GM21360 (cell line): Measurements from ENCODE around the gene SERPINE2.
"Not testable (repeated sequence)": the region's sequence is repeated elsewhere in the genome, so short reads cannot be mapped to it uniquely, and the experiment has no call there.

Experiments
- ATAC-seq: cut with Tn5 transposase; IDR thresholded peaks from one replicate; pipeline ENCODE4 v1.9.1; 2021; ENCODE audit warnings: mild to moderate bottlenecking, moderate library complexity; ENCODE audit not compliant: unreplicated experiment

Gene SERPINE2

GRCh38 chr2:224016963-224017362 is 22.1 kb downstream of the SERPINE2 start:
- no peak for ATAC-seq

- no peak for ATAC-seq
Measured at GRCh38 chr2:224014336-224014735, 24.8 kb downstream of the SERPINE2 start.

DNA sequence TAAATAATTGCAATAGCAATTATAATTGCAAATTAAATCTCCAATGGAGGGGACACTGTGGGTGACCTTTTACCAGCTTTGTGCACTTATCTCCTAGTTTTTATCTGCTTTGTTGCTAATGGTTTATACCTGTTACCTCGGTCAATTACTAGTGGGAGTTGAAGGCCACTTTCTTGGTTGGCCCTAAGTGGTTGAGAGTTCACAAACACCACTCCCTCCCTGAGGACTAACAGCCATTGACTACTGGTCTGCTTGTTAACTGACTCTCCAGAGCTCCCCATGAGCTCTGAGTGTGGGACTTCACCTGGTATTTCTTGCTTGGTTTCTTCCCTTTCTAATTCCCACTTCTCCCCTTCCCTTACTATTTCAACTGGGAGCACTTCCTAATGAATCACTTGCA is 27.2 kb downstream of the SERPINE2 start:
- no peak for ATAC-seq

DNA sequence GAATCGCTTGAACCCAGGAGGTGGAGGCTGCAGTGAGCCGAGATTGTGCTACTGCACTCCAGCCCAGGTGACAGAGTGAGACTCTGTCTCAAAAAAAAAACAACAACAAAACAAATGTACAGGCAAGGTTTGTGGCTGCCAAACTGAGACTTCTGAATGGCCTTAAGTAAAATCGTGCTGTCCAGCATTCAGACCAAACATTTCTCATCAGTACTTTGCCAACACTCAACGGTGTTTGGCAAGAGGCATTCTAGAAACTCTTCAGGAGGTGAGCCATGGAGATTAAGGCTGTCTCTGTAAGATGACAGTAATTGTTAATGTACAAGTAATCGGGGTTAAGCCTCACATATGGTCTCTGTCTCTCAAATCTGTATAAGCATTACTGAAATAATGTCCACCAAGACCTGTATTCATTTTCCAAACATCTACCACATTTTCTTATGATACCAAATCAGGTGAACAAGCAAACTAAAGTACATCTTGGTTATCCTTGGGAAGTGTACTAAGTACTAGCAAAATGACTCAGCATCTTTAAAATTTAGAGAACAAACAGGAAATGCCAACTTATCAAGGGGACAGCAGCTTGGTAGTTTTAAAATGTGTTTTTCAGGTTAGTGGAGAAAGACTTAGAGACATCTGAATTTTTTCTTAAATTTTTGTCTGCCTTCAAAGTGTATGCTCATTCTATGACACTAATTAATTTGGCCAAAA is 29.3 kb downstream of the SERPINE2 start:
- no peak for ATAC-seq

DNA sequence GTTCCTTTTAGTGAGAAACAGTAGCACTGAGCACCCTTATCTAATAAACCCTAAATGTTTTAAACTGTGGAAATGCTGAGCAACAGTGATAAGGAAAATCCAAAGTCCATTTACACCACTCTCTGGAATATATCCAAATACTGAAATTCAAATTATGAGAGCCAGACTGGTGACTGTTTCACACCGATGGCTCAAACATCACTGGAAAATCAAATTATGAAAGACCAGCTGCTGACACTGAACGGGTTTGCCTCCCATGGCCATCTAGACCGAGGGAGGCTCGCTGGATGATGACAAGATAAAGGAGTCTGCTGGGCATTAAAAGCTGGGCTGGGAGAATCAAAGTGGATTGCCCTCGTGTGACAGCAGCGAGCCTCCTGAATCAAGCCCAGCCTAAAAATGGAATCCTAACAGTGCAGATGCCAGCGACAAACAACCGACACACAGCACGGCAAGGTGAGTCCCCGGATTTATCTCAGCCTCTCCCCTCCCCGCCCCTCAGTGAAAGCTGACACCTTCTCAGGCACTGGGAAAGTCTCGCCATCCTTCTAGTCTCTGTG is 30.3 kb downstream of the SERPINE2 start:
- no peak for ATAC-seq

DNA sequence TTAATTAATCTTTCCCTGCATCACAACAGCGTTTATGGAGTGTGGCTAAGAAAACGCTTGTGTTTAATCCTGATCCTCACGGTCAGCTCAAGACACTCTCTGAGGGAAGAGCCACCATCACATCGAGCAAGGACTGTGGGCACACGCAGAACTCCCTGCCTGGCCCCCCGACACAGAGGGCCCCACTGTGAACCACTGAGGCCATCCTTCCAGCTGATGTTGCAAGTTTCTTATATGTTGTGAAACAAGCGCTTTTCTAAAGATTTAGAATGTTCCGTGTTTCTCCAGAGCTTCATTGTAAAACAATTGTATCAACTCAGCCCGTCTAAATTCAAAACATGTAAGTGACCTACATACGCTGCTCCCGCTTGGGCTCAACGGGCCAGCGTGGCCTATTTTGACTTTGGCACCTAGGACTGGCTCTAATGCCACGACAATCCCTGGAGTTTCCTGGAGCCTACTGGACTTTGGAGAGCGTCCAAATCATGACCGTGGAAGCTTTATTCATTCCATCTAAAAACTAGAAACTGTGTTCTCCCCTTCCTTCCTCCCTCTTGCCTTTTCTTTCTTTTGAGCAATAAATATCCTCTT is 34.9 kb downstream of the SERPINE2 start:
- no peak for ATAC-seq

DNA sequence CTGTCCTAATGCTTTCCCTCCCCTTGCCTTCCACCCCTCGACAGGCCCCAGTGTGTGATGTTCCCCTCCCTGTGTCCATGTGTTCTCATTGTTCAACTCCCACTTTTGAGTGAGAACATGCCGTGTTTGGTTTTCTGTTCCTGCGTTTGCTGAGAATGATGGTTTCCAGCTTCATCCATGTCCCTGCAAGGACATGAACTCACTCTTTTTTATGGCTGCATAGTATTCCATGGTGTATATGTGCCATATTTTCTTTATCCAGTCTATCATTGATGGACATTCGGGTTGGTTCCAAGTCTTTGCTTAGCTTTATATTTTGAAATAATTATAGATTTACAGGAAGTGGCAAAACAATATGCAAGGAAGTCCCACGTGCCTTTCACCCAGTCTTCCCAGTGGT is 38.4 kb downstream of the SERPINE2 start:
- not testable (repeated sequence) for ATAC-seq

- ATAC-seq, result no peak
Measured at GRCh38 chr2:223999862-224000261, 39.2 kb downstream of the SERPINE2 start.

- ATAC-seq, result no peak
Measured at GRCh38 chr2:223998948-223999347, 40.1 kb downstream of the SERPINE2 start.

GRCh38 chr2:223997938-223998337 is 41.1 kb downstream of the SERPINE2 start:
- no peak for ATAC-seq

- ATAC-seq, result no peak
Measured at GRCh38 chr2:223996391-223996790, 42.7 kb downstream of the SERPINE2 start.

DNA sequence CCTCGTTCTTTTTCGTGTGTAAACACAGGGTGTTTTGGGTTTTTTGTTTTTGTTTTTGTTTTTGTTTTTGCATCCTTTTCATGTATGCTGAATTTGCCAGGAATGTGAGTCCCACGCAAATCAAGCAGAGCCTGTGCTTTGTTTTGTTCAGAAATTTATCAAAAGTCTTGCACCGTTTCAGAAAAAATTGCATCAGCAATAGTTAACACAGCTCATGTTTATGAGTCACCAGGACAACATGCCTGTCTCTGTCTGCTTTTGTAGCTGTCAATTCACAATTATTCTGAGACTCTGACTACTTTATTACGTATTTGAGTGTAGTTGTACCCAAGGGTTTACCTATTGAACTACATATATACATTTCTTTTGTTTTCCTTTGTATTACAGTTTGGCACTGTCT is 43.5 kb downstream of the SERPINE2 start:
- no peak for ATAC-seq

DNA sequence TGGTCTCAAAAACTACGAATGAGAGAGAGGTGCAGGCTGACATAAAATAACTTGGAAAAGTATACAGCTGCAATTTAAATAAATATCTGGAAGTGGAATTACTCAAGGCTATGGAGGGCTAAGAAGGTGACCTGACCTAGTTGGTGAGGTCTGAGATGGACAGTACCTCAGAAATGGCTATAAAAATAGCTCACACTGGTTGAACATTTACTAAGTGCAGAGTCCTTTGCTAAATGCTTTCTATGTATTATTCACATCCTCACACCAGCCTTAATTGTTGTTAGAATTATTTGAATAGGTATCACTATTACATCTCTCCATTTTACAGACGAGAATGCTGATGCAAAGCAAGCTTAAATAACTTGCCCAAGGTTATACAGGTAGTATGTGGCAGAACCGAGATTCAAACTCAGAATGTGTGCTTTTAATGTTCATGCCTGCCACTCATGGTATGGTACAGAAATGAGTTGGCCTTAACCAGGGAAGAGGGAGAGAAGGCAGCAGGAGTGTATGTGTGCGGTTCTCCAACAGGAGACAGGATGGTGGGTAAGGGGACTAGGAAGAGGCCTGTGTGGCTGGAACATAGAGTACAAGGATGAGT is 44.4 kb downstream of the SERPINE2 start:
- ATAC-seq, result no peak

GRCh38 chr2:223993634-223994232 is 45.4 kb downstream of the SERPINE2 start:
- ATAC-seq, result peak; percentile 84

DNA sequence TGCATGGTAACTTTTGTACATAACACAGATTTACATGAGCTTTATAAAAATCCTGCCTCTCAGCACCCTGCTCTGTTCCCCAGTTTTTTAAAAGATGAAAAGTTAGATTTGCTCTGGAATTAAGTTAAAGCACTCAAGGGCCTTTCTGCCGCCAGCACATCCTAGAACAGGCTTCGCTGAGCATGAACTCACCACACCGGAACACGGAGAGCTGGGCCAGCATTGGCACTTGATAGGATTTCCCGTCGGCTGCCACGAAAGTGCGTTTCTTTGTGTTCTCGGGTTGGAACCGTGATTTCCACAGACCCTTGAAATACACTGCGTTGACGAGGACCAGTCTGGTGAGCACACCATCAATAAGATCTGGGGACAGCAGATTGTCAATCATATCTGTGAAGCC is 47.5 kb downstream of the SERPINE2 start:
- ATAC-seq, result no peak

DNA sequence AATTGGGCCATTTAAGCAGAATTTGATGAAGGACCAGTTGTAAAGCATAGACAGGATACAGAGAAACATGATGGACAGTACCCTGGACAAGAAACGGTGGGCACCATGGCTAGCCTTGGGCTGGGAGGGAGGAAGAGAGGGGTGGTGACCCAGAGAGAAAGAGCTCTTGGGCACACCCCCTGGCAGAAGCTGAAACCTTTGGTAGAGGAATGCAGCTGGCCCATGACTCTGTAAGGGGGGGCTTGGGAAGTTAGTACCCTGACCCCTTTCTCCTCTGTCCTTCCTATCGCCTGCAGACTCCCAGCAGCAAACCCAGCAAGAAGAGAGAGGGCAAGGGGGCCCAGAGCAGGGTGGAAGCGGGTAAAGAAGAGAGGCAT is 49.2 kb downstream of the SERPINE2 start:
- ATAC-seq, result no peak

DNA sequence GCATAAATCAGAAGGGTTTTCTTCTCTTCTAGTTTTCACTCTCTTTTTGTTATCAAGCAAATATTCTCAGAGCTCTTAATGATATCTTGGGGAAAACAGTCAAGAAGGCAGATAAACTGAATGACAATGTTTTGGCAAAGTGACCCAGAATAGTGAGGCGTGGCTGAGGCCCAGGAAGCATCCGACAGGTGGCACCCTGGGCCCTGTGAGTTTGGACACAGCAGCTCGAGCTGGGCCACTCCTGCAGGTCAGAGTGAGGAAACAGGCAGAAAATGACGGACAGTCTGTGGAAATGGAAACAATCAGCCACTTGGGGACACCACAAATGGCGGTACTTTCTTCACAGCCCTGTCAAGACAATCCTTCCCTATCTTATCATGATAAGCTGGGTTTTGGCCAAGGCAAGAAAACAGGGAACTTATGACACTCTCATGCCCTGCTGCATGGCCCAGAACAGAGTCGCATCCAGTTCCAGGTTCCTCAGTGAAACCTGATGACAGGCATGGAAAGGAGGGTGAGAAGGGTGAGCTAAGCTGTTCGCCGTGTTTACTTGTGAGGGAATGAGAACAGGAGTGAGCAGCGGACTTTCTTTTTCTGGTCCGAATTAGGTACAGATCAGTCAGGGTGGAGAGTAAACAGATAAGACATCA is 49.8 kb downstream of the SERPINE2 start:
- ATAC-seq, result no peak

- no peak for ATAC-seq
Measured at GRCh38 chr2:223981241-223981640, 57.8 kb downstream of the SERPINE2 start.

DNA sequence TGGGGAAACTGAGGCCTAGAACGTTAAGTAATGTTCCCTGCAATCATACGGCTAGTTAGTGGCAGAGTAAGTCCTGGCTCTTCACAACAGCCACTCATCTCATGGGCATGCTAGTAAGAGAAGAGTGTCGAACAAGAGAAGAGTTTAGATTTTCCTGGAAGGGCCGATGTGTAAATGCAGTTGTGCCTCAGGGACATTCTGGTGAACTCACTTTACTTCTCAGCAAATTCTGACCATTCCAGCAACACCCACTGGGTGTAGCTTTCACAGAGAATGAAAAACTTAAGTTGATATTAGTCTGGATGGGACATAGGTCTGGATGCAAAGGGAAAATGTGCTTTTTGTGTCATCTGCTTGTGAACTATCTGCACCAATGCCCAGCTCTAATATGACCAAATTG is 58.3 kb downstream of the SERPINE2 start:
- ATAC-seq, result no peak

DNA sequence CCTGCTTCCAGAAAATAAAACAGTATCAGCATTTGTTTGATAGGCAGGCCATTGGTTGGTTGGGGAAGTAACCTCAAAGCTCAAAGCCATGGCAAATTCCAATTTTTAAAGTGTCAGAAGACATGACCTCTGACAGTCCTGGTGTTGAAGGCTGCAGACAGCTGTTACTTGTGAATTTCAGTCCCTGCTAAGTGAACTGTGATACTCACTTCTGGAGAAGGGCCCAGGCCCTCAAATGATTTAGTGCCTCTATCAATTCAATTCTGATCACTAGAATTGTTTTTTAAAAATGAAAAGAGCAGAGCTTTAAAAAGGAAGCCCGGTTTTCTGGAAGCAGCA is 58.7 kb downstream of the SERPINE2 start:
- ATAC-seq, result no peak

DNA sequence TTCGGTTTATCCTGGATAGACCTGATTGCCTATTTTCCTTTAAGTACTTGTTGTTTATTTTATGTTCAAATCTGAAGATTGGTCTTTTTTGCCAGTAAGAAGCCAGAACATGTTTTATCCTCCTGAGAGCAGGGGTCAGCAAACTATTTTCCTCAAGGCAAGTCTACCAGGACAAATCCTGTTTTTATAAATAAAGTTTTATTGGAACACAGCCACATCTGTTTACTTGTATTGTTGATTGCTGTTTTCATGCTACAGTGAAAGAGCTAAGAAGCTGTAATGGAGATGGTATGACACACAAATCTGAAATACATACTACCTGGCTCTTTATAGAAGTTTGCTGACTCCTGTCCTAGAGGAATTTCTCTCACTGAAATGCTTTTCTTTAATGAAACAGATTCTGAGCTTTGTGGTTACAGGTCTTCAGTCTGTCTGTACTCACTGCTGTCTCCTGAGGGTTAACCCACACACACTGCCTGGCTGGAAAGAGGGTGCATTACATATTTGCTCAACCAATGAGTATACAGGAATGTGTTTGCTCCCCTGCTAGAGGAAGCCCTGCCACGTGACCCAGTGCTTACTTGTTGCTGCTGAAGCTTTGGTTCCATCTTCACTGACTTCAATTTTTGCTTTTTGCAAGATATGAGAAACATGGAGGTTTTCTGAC is 59.2 kb downstream of the SERPINE2 start:
- no peak for ATAC-seq
